DMS153 treated with DMSO at 0.1 percent for 48 hours (cell line): Measurements from ENCODE around the gene CAPZB.

Experiments used
- DNase-seq: peaks from one replicate; lab custom pipeline; 2025; ENCODE audit not compliant: unreplicated experiment; lab: John Stamatoyannopoulos, UW

The CAPZB gene

GRCh38 chr1:19371226-19372135 lies 113.9 kb downstream of the CAPZB start:
- no peak for DNase-seq

GRCh38 chr1:19370453-19371170 lies 114.7 kb downstream of the CAPZB start:
- DNase-seq, result no peak

GRCh38 chr1:19369396-19370090 lies 115.8 kb downstream of the CAPZB start:
- DNase-seq, result no peak

GRCh38 chr1:19368964-19369363 lies 116.4 kb downstream of the CAPZB start:
- no peak for DNase-seq

GRCh38 chr1:19368050-19368449 lies 117.3 kb downstream of the CAPZB start:
- no peak for DNase-seq

- no peak for DNase-seq
Observed at GRCh38 chr1:19367584-19368041, 117.7 kb downstream of the CAPZB start.

GRCh38 chr1:19366599-19367536 lies 118.5 kb downstream of the CAPZB start:
- no peak for DNase-seq

- no peak for DNase-seq
Observed at GRCh38 chr1:19365721-19366120, 119.6 kb downstream of the CAPZB start.

- DNase-seq, result no peak
Observed at GRCh38 chr1:19363536-19364152, 121.7 kb downstream of the CAPZB start.

- DNase-seq, result no peak
Observed at GRCh38 chr1:19361611-19362147, 123.7 kb downstream of the CAPZB start.

GRCh38 chr1:19360843-19361610 lies 124.3 kb downstream of the CAPZB start:
- DNase-seq, result no peak

- DNase-seq, result no peak
Observed at GRCh38 chr1:19360432-19360831, 124.9 kb downstream of the CAPZB start.

- no peak for DNase-seq
Observed at GRCh38 chr1:19360016-19360415, 125.3 kb downstream of the CAPZB start.

- no peak for DNase-seq
Observed at GRCh38 chr1:19359357-19359756, 126.0 kb downstream of the CAPZB start.

- no peak for DNase-seq
Observed at GRCh38 chr1:19358710-19359109, 126.6 kb downstream of the CAPZB start.

- no peak for DNase-seq
Observed at GRCh38 chr1:19357299-19357986, 127.9 kb downstream of the CAPZB start.

- DNase-seq, result peak; percentile 61
Observed at GRCh38 chr1:19356266-19356665, 129.1 kb downstream of the CAPZB start.

- DNase-seq, result peak; percentile 95
Observed at GRCh38 chr1:19354531-19354981, 130.8 kb downstream of the CAPZB start.
